Liver (tissue), 3 donors: Measurements from ENCODE around the gene ATG14.

Source experiments
- ATF3 ChIP-seq: IDR thresholded peaks from 2 replicates; pipeline ENCODE4 v1.6.1; 2016; ENCODE audit warnings: antibody characterized with exemption
- CTCF ChIP-seq: fragments of 150-350 bp; IDR thresholded peaks from 2 replicates; pipeline ENCODE4 v1.5.1; 2017; ENCODE audit warnings: improper control_type of control experiment, low read depth, low read length; ENCODE audit not compliant: missing input control
- EGR1 ChIP-seq, 2 donors: IDR thresholded peaks; 2 replicates each; pipeline ENCODE4 v1.6.1; 2016 to 2018; ENCODE audit warnings: antibody characterized with exemption in 2 of 2, low read depth in 2 of 2
- FOXA1 ChIP-seq: IDR thresholded peaks from 2 replicates; pipeline ENCODE4 v1.6.1; 2016; ENCODE audit warnings: antibody characterized with exemption
- GABPA ChIP-seq, 2 donors: IDR thresholded peaks in 1 of 2; conservative IDR thresholded peaks in 1 of 2; 2 replicates each; pipeline ENCODE4 v1.6.1; 2016; ENCODE audit warnings: antibody characterized with exemption in 2 of 2, mild to moderate bottlenecking in 1 of 2, moderate library complexity in 1 of 2
- HNF4A ChIP-seq, 2 donors: conservative IDR thresholded peaks; 2 replicates each; pipeline ENCODE4 v1.6.1; 2016; ENCODE audit warnings: antibody characterized with exemption in 2 of 2, mild to moderate bottlenecking in 2 of 2
- JUND ChIP-seq, 2 donors: IDR thresholded peaks; 2 replicates each; pipeline ENCODE4 v1.6.1; 2016; ENCODE audit warnings: antibody characterized with exemption in 2 of 2
- RAD21 ChIP-seq, 2 donors: IDR thresholded peaks; 2 replicates each; pipeline ENCODE4 v1.6.1; 2016; ENCODE audit warnings: antibody characterized with exemption in 2 of 2, mild to moderate bottlenecking in 2 of 2
- REST ChIP-seq: IDR thresholded peaks from 2 replicates; pipeline ENCODE4 v1.6.1; 2016; ENCODE audit warnings: antibody characterized with exemption, mild to moderate bottlenecking
- SP1 ChIP-seq: IDR thresholded peaks from 2 replicates; pipeline ENCODE4 v1.6.1; 2018; ENCODE audit warnings: antibody characterized with exemption, mild to moderate bottlenecking
- TAF1 ChIP-seq: conservative IDR thresholded peaks from 2 replicates; pipeline ENCODE4 v1.6.1; 2016; ENCODE audit warnings: antibody characterized with exemption, mild to moderate bottlenecking
- YY1 ChIP-seq: IDR thresholded peaks from 2 replicates; pipeline ENCODE4 v1.6.1; 2016; ENCODE audit warnings: antibody characterized with exemption, mild to moderate bottlenecking
- ZBTB33 ChIP-seq: IDR thresholded peaks from 2 replicates; pipeline ENCODE4 v1.6.1; 2016; ENCODE audit warnings: antibody characterized with exemption
- TF ChIP-seq, protein P1 (sequence below): IDR thresholded peaks from 2 replicates; pipeline ENCODE4 v1.6.1; 2016; ENCODE audit warnings: antibody characterized with exemption
- donor health status: healthy.
- donor health status: healthy.

GRCh38 chr14:55388160-55388559 lies 23.5 kb downstream of the ATG14 start:
- TF ChIP-seq CTCF (no peak), ATF3 (no peak), ZBTB33 (no peak), FOXA1 (no peak), YY1 (no peak), TAF1 (no peak), JUND (IDR thresholded peaks at IDR 0.05) (no peak), SP1 (no peak), EGR1 (IDR thresholded peaks at IDR 0.05; ENCODE audit: low read depth in 2 of 2) (no peak), REST (no peak), GABPA (IDR thresholded peaks at IDR 0.05 in 1 of 2, conservative IDR thresholded peaks at IDR 0.05 in 1 of 2) (no peak), RAD21 (IDR thresholded peaks at IDR 0.05) (no peak), HNF4A (conservative IDR thresholded peaks at IDR 0.05) (no peak)
- TF ChIP-seq, protein P1, sequence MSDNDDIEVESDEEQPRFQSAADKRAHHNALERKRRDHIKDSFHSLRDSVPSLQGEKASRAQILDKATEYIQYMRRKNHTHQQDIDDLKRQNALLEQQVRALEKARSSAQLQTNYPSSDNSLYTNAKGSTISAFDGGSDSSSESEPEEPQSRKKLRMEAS, result no peak
